ENCODE data around the gene TSPO2. TPM values are rescaled to one million over a fixed set of nuclear protein-coding genes. Genes with fewer than 3 reads are reported as not detected.

TSPO2 gene
- total and polyA plus RNA-seq, 2 of the 4 experiments (the other 2 are of a cell fraction): not detected

DNA sequence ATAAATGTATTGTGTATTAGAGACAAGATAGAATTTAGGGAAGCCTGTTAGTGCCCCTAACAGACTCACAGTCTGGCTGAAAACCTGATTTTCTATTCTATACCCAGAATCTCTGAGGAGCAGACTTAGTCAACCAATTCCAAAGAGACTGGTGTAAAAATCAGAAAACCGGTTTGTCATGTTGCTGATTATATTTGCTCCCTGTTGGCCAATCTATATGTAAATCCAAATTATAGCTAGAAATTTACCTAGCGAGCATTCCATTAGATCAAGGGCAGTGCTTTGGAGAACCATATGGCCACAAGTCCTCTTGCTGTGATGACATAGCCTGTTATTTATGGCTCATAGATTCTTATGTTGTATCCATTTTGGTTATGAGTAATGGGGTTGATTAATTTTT, 35.3 kb downstream of the TSPO2 start:
- ATAC-seq (ENCODE audit: low read depth) (no peak), DNase-seq (no peak)
- no peak overlapping the region for H3K4me3 ChIP-seq (ENCODE audit: insufficient read depth, low read depth, low read length)
- no peak overlapping the region for H2BK15ac ChIP-seq (ENCODE audit: low read depth, low read length)
- peaks cover 6% of the 10 kb centered on the region for H3K9me1 ChIP-seq (ENCODE audit: insufficient read depth, low read length)
- H4K20me1 ChIP-seq (ENCODE audit: insufficient read depth, low read length): peaks cover 10% of the 10 kb centered on the region; the same call in 1 of the 2 replicates
- H2BK120ac ChIP-seq (ENCODE audit: low read depth, low read length): no peak overlapping the region
- dilution Hi-C loops (cut with HindIII; ENCODE audit: low sequenced_read_pairs, unreplicated experiment) (no loop called here), in situ Hi-C loops (cut with MboI; ENCODE audit: low sequenced_read_pairs) (no loop called here), intact Hi-C loops (cut with micrococcal nuclease) (no loop called here)
- WGBS, 2 experiments (ENCODE audit: extremely low coverage in 2 of 2, insufficient read length in 1 of 2): 100% methylated on average over 1 of the region's 2 CpGs; no CpG with 5 or more reads in 1 of the 2 experiments
- no peak overlapping the region for H2BK5ac ChIP-seq (ENCODE audit: low read depth, low read length, poor library complexity, severe bottlenecking)
- no peaks in the 10 kb centered on the region for H3K27me3 ChIP-seq (ENCODE audit: control insufficient read depth, insufficient read depth, low read length)
- no peak overlapping the region for H2AK5ac ChIP-seq (ENCODE audit: low read depth, low read length)
- H3K9me3 ChIP-seq (ENCODE audit: control insufficient read depth, insufficient read depth, low read length): no peaks in the 10 kb centered on the region
- no peak overlapping the region for H3K4me2 ChIP-seq (ENCODE audit: low read depth, low read length)
- no peak overlapping the region for H4K8ac ChIP-seq (ENCODE audit: low read depth in 2 of 2, low read length in 2 of 2)
- ChIA-PET POLR2A (ENCODE audit: unreplicated experiment) (no interaction called here), CTCF (interaction anchor here (1.2 kb wide), 1 partner anchor 10 kb away, joined by 3 read pairs; no protein-coding TSS in a partner anchor)
- H3K79me1 ChIP-seq (ENCODE audit: low read depth in 1 of 2, low read length in 2 of 2): peaks cover 29 to 36% of the 10 kb centered on the region in 2 experiments
- H3K14ac ChIP-seq (replicated peaks; ENCODE audit: low read depth, low read length): no peak overlapping the region
- no peak overlapping the region for H4K91ac ChIP-seq (ENCODE audit: insufficient read depth, low read depth, low read length)
- H3K56ac ChIP-seq (ENCODE audit: extremely low read depth, insufficient read depth, low read length): no peak overlapping the region
- no peak overlapping the region for H2AFZ ChIP-seq (replicated peaks; ENCODE audit: low read length, poor library complexity)
- no peak overlapping the region for H3K9ac ChIP-seq (ENCODE audit: low read depth, low read length)
- H3K18ac ChIP-seq (ENCODE audit: low read depth, low read length): no peak overlapping the region
- H2AK9ac ChIP-seq (replicated peaks; ENCODE audit: low read depth, low read length, poor library complexity): no peak overlapping the region
- BruUV-seq (replicated peaks): no TSS peak
- peaks cover 3% of the 10 kb centered on the region for H3K4me1 ChIP-seq (ENCODE audit: control insufficient read depth, insufficient read depth, low read length)
- H4K5ac ChIP-seq (ENCODE audit: low read depth, low read length): no peak overlapping the region
- peaks cover 9% of the 10 kb centered on the region for H3K36me3 ChIP-seq (ENCODE audit: control insufficient read depth, insufficient read depth, low read length)
- TF ChIP-seq NFE2L2 (IDR thresholded peaks at IDR 0.05; ENCODE audit: low read depth, low read length) (no peak), RFX5 (IDR thresholded peaks at IDR 0.05; ENCODE audit: low read depth, low read length) (no peak), CEBPB (IDR thresholded peaks at IDR 0.05; ENCODE audit: low read depth, low read length) (no peak), MAZ (IDR thresholded peaks at IDR 0.05; ENCODE audit: borderline replicate concordance, low read depth, low read length) (no peak), MXI1 (IDR thresholded peaks at IDR 0.05; ENCODE audit: borderline replicate concordance, low read depth, low read length) (no peak), POLR2A (IDR thresholded peaks at IDR 0.05; ENCODE audit: low read depth, low read length) (no peak)
- TF ChIP-seq, protein P1, sequence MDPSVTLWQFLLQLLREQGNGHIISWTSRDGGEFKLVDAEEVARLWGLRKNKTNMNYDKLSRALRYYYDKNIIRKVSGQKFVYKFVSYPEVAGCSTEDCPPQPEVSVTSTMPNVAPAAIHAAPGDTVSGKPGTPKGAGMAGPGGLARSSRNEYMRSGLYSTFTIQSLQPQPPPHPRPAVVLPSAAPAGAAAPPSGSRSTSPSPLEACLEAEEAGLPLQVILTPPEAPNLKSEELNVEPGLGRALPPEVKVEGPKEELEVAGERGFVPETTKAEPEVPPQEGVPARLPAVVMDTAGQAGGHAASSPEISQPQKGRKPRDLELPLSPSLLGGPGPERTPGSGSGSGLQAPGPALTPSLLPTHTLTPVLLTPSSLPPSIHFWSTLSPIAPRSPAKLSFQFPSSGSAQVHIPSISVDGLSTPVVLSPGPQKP (IDR thresholded peaks at IDR 0.05; ENCODE audit: borderline replicate concordance, low read depth, low read length): no peak
- TF ChIP-seq, protein P2, sequence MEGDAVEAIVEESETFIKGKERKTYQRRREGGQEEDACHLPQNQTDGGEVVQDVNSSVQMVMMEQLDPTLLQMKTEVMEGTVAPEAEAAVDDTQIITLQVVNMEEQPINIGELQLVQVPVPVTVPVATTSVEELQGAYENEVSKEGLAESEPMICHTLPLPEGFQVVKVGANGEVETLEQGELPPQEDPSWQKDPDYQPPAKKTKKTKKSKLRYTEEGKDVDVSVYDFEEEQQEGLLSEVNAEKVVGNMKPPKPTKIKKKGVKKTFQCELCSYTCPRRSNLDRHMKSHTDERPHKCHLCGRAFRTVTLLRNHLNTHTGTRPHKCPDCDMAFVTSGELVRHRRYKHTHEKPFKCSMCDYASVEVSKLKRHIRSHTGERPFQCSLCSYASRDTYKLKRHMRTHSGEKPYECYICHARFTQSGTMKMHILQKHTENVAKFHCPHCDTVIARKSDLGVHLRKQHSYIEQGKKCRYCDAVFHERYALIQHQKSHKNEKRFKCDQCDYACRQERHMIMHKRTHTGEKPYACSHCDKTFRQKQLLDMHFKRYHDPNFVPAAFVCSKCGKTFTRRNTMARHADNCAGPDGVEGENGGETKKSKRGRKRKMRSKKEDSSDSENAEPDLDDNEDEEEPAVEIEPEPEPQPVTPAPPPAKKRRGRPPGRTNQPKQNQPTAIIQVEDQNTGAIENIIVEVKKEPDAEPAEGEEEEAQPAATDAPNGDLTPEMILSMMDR (conservative IDR thresholded peaks at IDR 0.05; ENCODE audit: low read depth, low read length): no peak
- no peak overlapping the region for H3K23ac ChIP-seq (ENCODE audit: low read depth, low read length)
- H2BK20ac ChIP-seq (ENCODE audit: low read depth, low read length): no peak overlapping the region
- no peak overlapping the region for H3K4ac ChIP-seq (ENCODE audit: low read depth, low read length)
- no peak overlapping the region for H3K27ac ChIP-seq (ENCODE audit: insufficient read depth, low read length)
